Hepatocyte (in vitro differentiated cells): ENCODE data around the gene ATP1B1. TPM values are rescaled to one million over a fixed set of nuclear protein-coding genes. Genes with fewer than 3 reads are reported as not detected.
A peak's percentile ranks its signal among the peaks of the same experiment; 100 is the strongest.

Experiments used
- DNase-seq: peaks from one replicate; pipeline ENCODE4 v3.0.0-alpha.2; 2016; ENCODE audit warnings: low spot score
- H2AFZ ChIP-seq: fragments of 200-600 bp; sonication (generic); 2 replicates; pipeline ENCODE4 v1.6.0; 2016; ENCODE audit warnings: antibody characterized with exemption, mild to moderate bottlenecking
- H3K27ac ChIP-seq: fragments of 200-600 bp; sonication (generic); 2 replicates; pipeline ENCODE4 v1.5.1; 2016; ENCODE audit warnings: mild to moderate bottlenecking
- H3K27me3 ChIP-seq: fragments of 200-600 bp; sonication (generic); 2 replicates; pipeline ENCODE4 v1.6.1; 2016
- H3K36me3 ChIP-seq: fragments of 200-600 bp; sonication (generic); replicated peaks from 2 replicates; pipeline ENCODE4 v1.5.1; 2016; ENCODE audit warnings: low read depth; ENCODE audit not compliant: insufficient read depth
- H3K4me1 ChIP-seq: fragments of 200-600 bp; sonication (generic); 2 replicates; pipeline ENCODE4 v1.5.1; 2016; ENCODE audit warnings: mild to moderate bottlenecking, moderate library complexity; ENCODE audit not compliant: insufficient read depth
- H3K4me2 ChIP-seq: fragments of 200-600 bp; sonication (generic); 2 replicates; pipeline ENCODE4 v1.6.0; 2016
- H3K4me3 ChIP-seq: fragments of 200-600 bp; sonication (generic); 2 replicates; pipeline ENCODE4 v1.5.1; 2016; ENCODE audit warnings: mild to moderate bottlenecking
- H3K79me2 ChIP-seq: fragments of 200-600 bp; sonication (generic); 2 replicates; pipeline ENCODE4 v1.6.0; 2017; ENCODE audit warnings: mild to moderate bottlenecking
- H3K9me2 ChIP-seq: fragments of 200-600 bp; sonication (generic); replicated peaks from 2 replicates; pipeline ENCODE4 v1.6.0; 2017; ENCODE audit warnings: mild to moderate bottlenecking; ENCODE audit not compliant: insufficient read depth
- H3K9me3 ChIP-seq: fragments of 200-600 bp; sonication (generic); 2 replicates; pipeline ENCODE4 v1.5.1; 2016; ENCODE audit warnings: low read depth, mild to moderate bottlenecking
- H4K20me1 ChIP-seq: fragments of 200-600 bp; sonication (generic); 2 replicates; pipeline ENCODE4 v1.6.0; 2016; ENCODE audit warnings: mild to moderate bottlenecking; ENCODE audit not compliant: insufficient read depth, poor library complexity, severe bottlenecking
- CTCF ChIP-seq: fragments of 200-600 bp; sonication (generic); IDR thresholded peaks from 2 replicates; pipeline ENCODE4 v1.5.1; 2016; ENCODE audit warnings: antibody characterized with exemption, mild to moderate bottlenecking; ENCODE audit not compliant: poor library complexity
- EZH2 ChIP-seq: fragments of 200-600 bp; sonication (generic); IDR thresholded peaks from 2 replicates; pipeline ENCODE4 v1.6.1; 2016; ENCODE audit warnings: antibody characterized with exemption, mild to moderate bottlenecking, borderline replicate concordance
- EZH2phosphoT487 ChIP-seq: fragments of 200-600 bp; sonication (generic); IDR thresholded peaks from one replicate; pipeline ENCODE4 v1.6.1; 2018; ENCODE audit warnings: antibody characterized with exemption, mild to moderate bottlenecking, low read depth, moderate library complexity; ENCODE audit not compliant: unreplicated experiment, severe bottlenecking
- WGBS: methylation state at CpG from one replicate; pipeline ENCODE4 v1.1.6; 2016; ENCODE audit warnings: low lambda C conversion rate; ENCODE audit errors: missing lambda C conversion rate; 5-methylcytosine and 5-hydroxymethylcytosine counted together
- polyA plus RNA-seq: library from polyadenylated mRNA; unstranded; fragments of >200 nt; fragmentation: Nextera tagmentation; extraction: Ambion mirVana; gene quantifications from 2 replicates; pipeline ENCODE4 v1.2.1, GENCODE V29; 2016
- total RNA-seq: library from RNA; depleted of rRNA; stranded (reverse); fragments of >200 nt; gene quantifications from 2 replicates; pipeline ENCODE4 v1.2.3, GENCODE V29; 2014

The ATP1B1 gene
- total and polyA plus RNA-seq, 2 experiments from 2014 or later, result 123 to 379 TPM

GRCh38 chr1:169144941-169145626, 38.6 kb downstream of the ATP1B1 start:
- Histone ChIP-seq H3K9me2 (no peaks in the 10 kb centered on the region), H3K36me3 (no peaks in the 10 kb centered on the region), H3K27ac (peak overlapping the region; percentile 78), H3K9me3 (no peaks in the 10 kb centered on the region), H3K27me3 (no peaks in the 10 kb centered on the region), H3K79me2 (no peaks in the 10 kb centered on the region), H3K4me2 (peak overlapping the region; percentile 65), H4K20me1 (no peaks in the 10 kb centered on the region), H3K4me3 (no peak overlapping the region), H2AFZ (no peak overlapping the region), H3K4me1 (peaks cover 27% of the 10 kb centered on the region)
- TF ChIP-seq CTCF (no peak), EZH2 (no peak), EZH2phosphoT487 (no peak)
- WGBS, result 70% methylated on average over 7 of the region's 7 CpGs
- no peak for DNase-seq

GRCh38 chr1:169146576-169147214, 40.2 kb downstream of the ATP1B1 start:
- Histone ChIP-seq H4K20me1 (no peaks in the 10 kb centered on the region), H3K4me1 (peaks cover 27% of the 10 kb centered on the region), H3K79me2 (no peaks in the 10 kb centered on the region), H3K27ac (peak overlapping the region; percentile 78), H3K36me3 (no peaks in the 10 kb centered on the region), H3K27me3 (no peaks in the 10 kb centered on the region), H3K9me3 (no peaks in the 10 kb centered on the region), H3K4me2 (no peak overlapping the region), H3K4me3 (no peak overlapping the region), H3K9me2 (no peaks in the 10 kb centered on the region), H2AFZ (no peak overlapping the region)
- TF ChIP-seq EZH2phosphoT487 (no peak), CTCF (no peak), EZH2 (no peak)
- 48% methylated on average over 1 of the region's 1 CpG for WGBS
- no peak for DNase-seq

- H3K4me1 ChIP-seq, result peaks cover 27% of the 10 kb centered on the region
- no peak overlapping the region for H2AFZ ChIP-seq
- H3K9me2 ChIP-seq, result no peaks in the 10 kb centered on the region
- TF ChIP-seq EZH2 (no peak), EZH2phosphoT487 (no peak), CTCF (no peak)
- H3K27ac ChIP-seq, result peak overlapping the region; percentile 78
- no peak overlapping the region for H3K4me3 ChIP-seq
- no peaks in the 10 kb centered on the region for H3K79me2 ChIP-seq
- 61% methylated on average over 5 of the region's 5 CpGs for WGBS
- H3K4me2 ChIP-seq, result peak overlapping the region; percentile 29
- H4K20me1 ChIP-seq, result no peaks in the 10 kb centered on the region
- H3K36me3 ChIP-seq, result no peaks in the 10 kb centered on the region
- peak; percentile 59 for DNase-seq
- no peaks in the 10 kb centered on the region for H3K9me3 ChIP-seq
- no peaks in the 10 kb centered on the region for H3K27me3 ChIP-seq
These were observed 42.2 kb downstream of the ATP1B1 start for GRCh38 chr1:169148472-169149252.
